T-cell (primary cell): ENCODE results near the gene SLC16A13. TPM values are rescaled to one million over a fixed set of nuclear protein-coding genes. Genes with fewer than 3 reads are reported as not detected.

Experiments
- ATAC-seq, 4 experiments: fragments of 200-7000 bp in 3 of 4; fragments of 150-1000 bp in 1 of 4; cut with Tn5 transposase; replicated peaks in 1 of 4; 1 replicate in 3 of 4; 2 replicates in 1 of 4; pipeline ENCODE4 v1.10.0; 2021; ENCODE audit warnings: moderate library complexity in 3 of 4, mild to moderate bottlenecking in 2 of 4, moderate number of reproducible peaks in 1 of 4
- CTCF ChIA-PET, 2 donors: fragments of 300-600 bp; sonication (Branson Sonifier 250); formaldehyde crosslinking; loops; one replicate each; lab custom pipeline; 2022; ENCODE audit warnings: antibody characterized with exemption in 2 of 2; lab: Charles Lee
- POLR2A ChIA-PET, 2 donors: fragments of 300-600 bp; sonication (Branson Sonifier 250); formaldehyde crosslinking; loops; one replicate each; lab custom pipeline; 2022; ENCODE audit warnings: antibody characterized with exemption in 2 of 2; lab: Charles Lee
- DNase-seq, 35 experiments: peaks; one replicate each; pipeline versions ENCODE4 v3.0.0 to v3.0.0-alpha.2; 2013 to 2023
- H3K27ac ChIP-seq: one replicate; pipeline ENCODE4 v1.5.1; 2013; ENCODE audit warnings: low read length
- H3K27me3 ChIP-seq, 2 experiments: replicated peaks in 1 of 2; 1 replicate in 1 of 2; 2 replicates in 1 of 2; pipeline versions ENCODE4 v1.6.1 to v1.7.0; 2013; ENCODE audit warnings: low read length in 1 of 2, mixed read lengths in 1 of 2; ENCODE audit not compliant: control insufficient read depth in 2 of 2, insufficient read depth in 2 of 2; ENCODE audit errors: extremely low read depth in 1 of 2
- H3K36me3 ChIP-seq, 2 donors: 1 replicate in 1 of 2; 2 replicates in 1 of 2; pipeline versions ENCODE4 v1.6.1 to v1.7.0; 2013; ENCODE audit warnings: low read length in 1 of 2; ENCODE audit not compliant: control insufficient read depth in 2 of 2, insufficient read depth in 1 of 2; ENCODE audit errors: extremely low read depth in 1 of 2
- H3K4me1 ChIP-seq, 2 experiments: 1 replicate in 1 of 2; 2 replicates in 1 of 2; pipeline versions ENCODE4 v1.6.1 to v1.7.0; 2013; ENCODE audit warnings: low read length in 2 of 2, mixed read lengths in 1 of 2; ENCODE audit not compliant: insufficient read depth in 2 of 2, control insufficient read depth in 1 of 2; ENCODE audit errors: extremely low read depth in 1 of 2
- H3K4me3 ChIP-seq, 2 donors: 1 replicate in 1 of 2; 2 replicates in 1 of 2; pipeline versions ENCODE4 v1.5.1 to v1.7.0; 2013; ENCODE audit warnings: mild to moderate bottlenecking in 2 of 2, low read length in 1 of 2, moderate library complexity in 1 of 2; ENCODE audit not compliant: control insufficient read depth in 1 of 2; ENCODE audit errors: extremely low read depth in 1 of 2
- H3K9me3 ChIP-seq: 2 replicates; pipeline ENCODE4 v1.7.0; 2013
- H3K27ac Mint-ChIP-seq, 2 donors: one replicate each; pipeline ENCODE4 v1.8.0; 2020 to 2021; ENCODE audit warnings: mild to moderate bottlenecking in 2 of 2, mixed read lengths in 2 of 2
- H3K27me3 Mint-ChIP-seq, 2 donors: one replicate each; pipeline ENCODE4 v1.8.0; 2021 to 2022; ENCODE audit warnings: mixed read lengths in 2 of 2
- H3K36me3 Mint-ChIP-seq: one replicate; pipeline ENCODE4 v1.8.0; 2021; ENCODE audit warnings: mixed read lengths
- H3K4me1 Mint-ChIP-seq, 3 donors: one replicate each; pipeline ENCODE4 v1.8.0; 2020 to 2022; ENCODE audit warnings: mixed read lengths in 3 of 3, mild to moderate bottlenecking in 1 of 3
- H3K4me3 Mint-ChIP-seq, 3 donors: one replicate each; pipeline ENCODE4 v1.8.0; 2020 to 2022; ENCODE audit warnings: mild to moderate bottlenecking in 3 of 3, mixed read lengths in 3 of 3, moderate library complexity in 3 of 3
- H3K9me3 Mint-ChIP-seq, 3 donors: one replicate each; pipeline ENCODE4 v1.8.0; 2020 to 2022; ENCODE audit warnings: mixed read lengths in 3 of 3
- WGBS: methylation state at CpG from one replicate; pipeline ENCODE4 v1.1.5; 2013; ENCODE audit warnings: missing lambda C conversion rate; ENCODE audit not compliant: insufficient coverage; 5-methylcytosine and 5-hydroxymethylcytosine counted together
- total RNA-seq, 35 experiments: library from RNA in 6 of 35; stranded (reverse) in 6 of 35; fragments of 120-200 nt in 1 of 35; gene quantifications; one replicate each; pipeline versions ENCODE4 v1.2.1 to v1.2.4 and lab custom pipeline; 2013 to 2026

Gene SLC16A13
- total RNA-seq, 5 donors from 2014 or later (not counting 1 experiment from before 2014, with no cell fraction given) = 3.8 to 17.6 (median 15.4) TPM

GRCh38 chr17:7029659-7030058, 6.2 kb upstream of the SLC16A13 start:
- H3K27ac ChIP-seq = peak overlapping the region; percentile 32
- no peaks in the 10 kb centered on the region for H3K9me3 ChIP-seq

DNA sequence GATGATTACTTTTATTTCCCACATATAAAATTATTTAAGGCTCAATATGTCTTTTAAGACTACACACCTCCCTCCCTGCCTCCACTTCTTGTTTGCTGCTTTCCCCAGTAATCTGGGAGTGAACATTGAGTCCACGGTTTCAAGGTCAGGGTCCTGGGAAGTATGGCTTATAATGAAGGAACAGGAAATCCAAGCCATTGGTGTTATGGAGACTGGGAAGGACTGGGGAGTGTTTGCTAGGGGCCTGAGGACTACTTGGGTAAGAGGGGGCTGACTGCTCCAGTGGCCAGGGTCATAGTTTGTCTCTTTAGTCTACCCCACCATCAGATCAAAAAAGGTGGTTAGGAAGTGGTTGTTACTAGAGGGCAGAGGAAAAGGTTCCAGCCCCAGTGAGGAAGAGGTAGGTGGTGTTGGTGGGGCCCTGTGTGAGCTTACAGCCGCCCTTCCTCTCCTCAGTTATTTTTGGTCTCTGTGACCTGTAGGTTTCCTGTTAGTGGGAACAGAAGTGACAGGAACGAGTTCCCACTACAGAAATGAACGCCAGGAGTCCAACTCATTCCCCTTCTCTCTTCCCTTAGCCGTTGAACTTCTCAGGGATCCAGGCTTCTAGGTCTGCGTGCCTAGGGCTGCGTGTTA, 742 bp upstream of the SLC16A13 start:
- Histone ChIP-seq H3K36me3 (no peaks in the 10 kb centered on the region), H3K4me1 (peaks cover 42 to 80% of the 10 kb centered on the region in 2 experiments), H3K4me3 (peak overlapping the region; percentile 64 to 98), H3K27me3 (no peaks in the 10 kb centered on the region), H3K27ac (peak overlapping the region; percentile 93), H3K9me3 (no peaks in the 10 kb centered on the region)
- DNase-seq (peak in 9 of 35 experiments; percentile 21 to 72 (median 40)), ATAC-seq (peak; percentile 38 to 65 (median 53))
- Mint-ChIP-seq H3K4me3 (peak overlapping the region; percentile 87 to 92 (median 92)), H3K36me3 (no peaks in the 10 kb centered on the region), H3K9me3 (no peaks in the 10 kb centered on the region), H3K27me3 (no peaks in the 10 kb centered on the region), H3K27ac (peak overlapping the region; percentile 93 to 97), H3K4me1 (peaks cover 61 to 73% (median 66%) of the 10 kb centered on the region in 3 donors)
- ChIA-PET POLR2A (interaction anchor here (0.6 to 1.2 kb wide), 5 partner anchors 11 to 615 kb away, joined by 3 to 6 read pairs (median 4); partner anchors contain the start of gene ATP1B2 (in 1 of the 2)), CTCF (interaction anchor here in 1 of 2 donors (0.5 to 2.0 kb wide), 9 partner anchors 11 to 1841 kb away, joined by 3 to 19 read pairs (median 4); partner anchors contain the start of gene RNASEK)
- WGBS = 0% methylated on average over 5 of the region's 7 CpGs

More at GRCh38 chr17:7029659-7030058, 6.2 kb upstream of the SLC16A13 start:
- ATAC-seq (peak; percentile 67 to 89 (median 76)), DNase-seq (peak in 8 of 35 experiments; percentile 28 to 62 (median 38))
- H3K36me3 ChIP-seq = no peaks in the 10 kb centered on the region
- H3K36me3 Mint-ChIP-seq = no peaks in the 10 kb centered on the region
- H3K9me3 Mint-ChIP-seq = no peaks in the 10 kb centered on the region
- 48% methylated on average over 4 of the region's 8 CpGs for WGBS
- H3K4me3 Mint-ChIP-seq = peak overlapping the region; percentile 52 to 75 (median 57)
- H3K27me3 ChIP-seq = no peaks in the 10 kb centered on the region
- H3K27me3 Mint-ChIP-seq = no peaks in the 10 kb centered on the region
- ChIA-PET POLR2A (interaction anchor here in 1 of 2 donors (0.6 kb wide), 1 partner anchor 241 kb away, joined by 5 read pairs; no protein-coding TSS in a partner anchor), CTCF (no interaction called here)
- H3K27ac Mint-ChIP-seq = peak overlapping the region; percentile 75 to 86
- peak overlapping the region; percentile 8 to 15 for H3K4me3 ChIP-seq
- peaks cover 35 to 50% of the 10 kb centered on the region in 2 experiments for H3K4me1 ChIP-seq
- H3K4me1 Mint-ChIP-seq = peaks cover 40 to 57% (median 56%) of the 10 kb centered on the region in 3 donors

DNA sequence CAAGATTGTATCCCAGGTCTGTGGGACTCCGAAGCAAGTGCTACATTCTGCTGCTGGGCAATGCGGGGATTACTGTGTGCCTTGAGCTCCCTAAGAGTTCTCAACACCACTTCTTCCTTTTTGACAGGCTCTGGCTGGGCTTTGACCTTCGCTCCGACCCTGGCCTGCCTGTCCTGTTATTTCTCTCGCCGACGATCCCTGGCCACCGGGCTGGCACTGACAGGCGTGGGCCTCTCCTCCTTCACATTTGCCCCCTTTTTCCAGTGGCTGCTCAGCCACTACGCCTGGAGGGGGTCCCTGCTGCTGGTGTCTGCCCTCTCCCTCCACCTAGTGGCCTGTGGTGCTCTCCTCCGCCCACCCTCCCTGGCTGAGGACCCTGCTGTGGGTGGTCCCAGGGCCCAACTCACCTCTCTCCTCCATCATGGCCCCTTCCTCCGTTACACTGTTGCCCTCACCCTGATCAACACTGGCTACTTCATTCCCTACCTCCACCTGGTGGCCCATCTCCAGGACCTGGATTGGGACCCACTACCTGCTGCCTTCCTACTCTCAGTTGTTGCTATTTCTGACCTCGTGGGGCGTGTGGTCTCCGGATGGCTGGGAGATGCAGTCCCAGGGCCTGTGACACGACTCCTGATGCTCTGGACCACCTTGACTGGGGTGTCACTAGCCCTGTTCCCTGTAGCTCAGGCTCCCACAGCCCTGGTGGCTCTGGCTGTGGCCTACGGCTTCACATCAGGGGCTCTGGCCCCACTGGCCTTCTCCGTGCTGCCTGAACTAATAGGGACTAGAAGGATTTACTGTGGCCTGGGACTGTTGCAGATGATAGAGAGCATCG, 2.4 kb downstream of the SLC16A13 start:
- WGBS = 89% methylated on average over 18 of the region's 19 CpGs
- no peaks in the 10 kb centered on the region for H3K36me3 ChIP-seq

DNA sequence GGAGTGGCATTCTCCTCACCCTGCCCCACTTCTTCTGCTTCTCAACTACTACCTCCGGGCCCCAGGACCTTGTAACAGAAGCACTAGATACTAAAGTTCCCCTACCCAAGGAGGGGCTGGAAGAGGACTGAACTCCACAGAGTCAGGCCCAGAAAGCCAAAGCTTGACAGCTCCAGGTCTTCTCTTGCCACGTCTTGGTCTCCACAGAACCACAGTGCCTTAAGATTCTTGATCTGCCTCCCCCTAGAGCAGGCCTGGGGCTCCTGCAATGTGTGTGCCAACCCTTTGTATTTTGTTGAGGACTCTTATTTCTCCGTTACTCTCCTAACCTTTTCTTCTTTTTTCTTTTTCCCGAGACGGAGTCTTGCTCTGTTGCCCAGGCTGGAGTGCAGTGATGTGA, 4.0 kb downstream of the SLC16A13 start:
- 67% methylated on average over 1 of the region's 5 CpGs for WGBS

More for the DNA sequence above, 2.4 kb downstream of the SLC16A13 start:
- H3K4me3 ChIP-seq = no peak overlapping the region
- no peaks in the 10 kb centered on the region for H3K9me3 ChIP-seq
- Mint-ChIP-seq H3K4me1 (peaks cover 52 to 64% (median 56%) of the 10 kb centered on the region in 3 donors), H3K9me3 (no peaks in the 10 kb centered on the region), H3K27ac (peak overlapping the region; percentile 61 to 79), H3K4me3 (peak overlapping the region in 2 of 3 donors; percentile 31 to 39), H3K27me3 (no peaks in the 10 kb centered on the region), H3K36me3 (no peaks in the 10 kb centered on the region)
- DNase-seq (no peak), ATAC-seq (no peak)
- H3K4me1 ChIP-seq = peaks cover 31 to 71% of the 10 kb centered on the region in 2 experiments
- no peak overlapping the region for H3K27ac ChIP-seq
- POLR2A ChIA-PET = no interaction called here
- H3K27me3 ChIP-seq = peaks cover 0 to 7% of the 10 kb centered on the region in 2 experiments
- CTCF ChIA-PET = interaction anchor here (0.6 to 1.5 kb wide), 2 partner anchors 8 to 207 kb away, joined by 4 to 13 read pairs; no protein-coding TSS in a partner anchor

GRCh38 chr17:7041607-7042500, 6.0 kb downstream of the SLC16A13 start:
- peak overlapping the region; percentile 65 to 79 (median 74) for H3K4me3 Mint-ChIP-seq
- no peaks in the 10 kb centered on the region for H3K36me3 Mint-ChIP-seq
- 21% methylated on average over 40 of the region's 43 CpGs for WGBS
- Histone ChIP-seq H3K27me3 (peaks cover 0 to 19% of the 10 kb centered on the region in 2 experiments), H3K9me3 (no peaks in the 10 kb centered on the region), H3K4me1 (peaks cover 26 to 61% of the 10 kb centered on the region in 2 experiments), H3K27ac (peak overlapping the region; percentile 76), H3K36me3 (no peaks in the 10 kb centered on the region), H3K4me3 (peak overlapping the region; percentile 5 to 56)
- H3K27me3 Mint-ChIP-seq = no peaks in the 10 kb centered on the region
- H3K27ac Mint-ChIP-seq = peak overlapping the region; percentile 74 to 80
- H3K9me3 Mint-ChIP-seq = no peaks in the 10 kb centered on the region
- CTCF ChIA-PET = interaction anchor here in 1 of 2 donors (0.6 to 1.0 kb wide), 2 partner anchors 17 to 240 kb away, joined by 5 read pairs; partner anchors contain the start of gene SLC2A4
- DNase-seq (peak in 8 of 35 experiments; percentile 19 to 60 (median 36)), ATAC-seq (peak; percentile 8 to 22 (median 16))
- H3K4me1 Mint-ChIP-seq = peaks cover 38 to 51% (median 42%) of the 10 kb centered on the region in 3 donors
- POLR2A ChIA-PET = no interaction called here

More for the DNA sequence above, 4.0 kb downstream of the SLC16A13 start:
- CTCF ChIA-PET = interaction anchor here in 1 of 2 donors (1.0 kb wide), 1 partner anchor 35 kb away, joined by 3 read pairs; no protein-coding TSS in a partner anchor
- H3K4me1 Mint-ChIP-seq = peaks cover 42 to 54% (median 48%) of the 10 kb centered on the region in 3 donors
- Histone ChIP-seq H3K27me3 (peaks cover 0 to 19% of the 10 kb centered on the region in 2 experiments), H3K4me1 (peaks cover 26 to 67% of the 10 kb centered on the region in 2 experiments), H3K27ac (no peak overlapping the region), H3K36me3 (no peaks in the 10 kb centered on the region), H3K9me3 (no peaks in the 10 kb centered on the region), H3K4me3 (no peak overlapping the region)
- peak overlapping the region in 1 of 3 donors; percentile 5 for H3K4me3 Mint-ChIP-seq
- H3K9me3 Mint-ChIP-seq = no peaks in the 10 kb centered on the region
- ATAC-seq (no peak), DNase-seq (peak in 1 of 35 experiments; percentile 40)
- H3K27me3 Mint-ChIP-seq = no peaks in the 10 kb centered on the region
- peak overlapping the region; percentile 64 to 76 for H3K27ac Mint-ChIP-seq
- POLR2A ChIA-PET = no interaction called here
- no peaks in the 10 kb centered on the region for H3K36me3 Mint-ChIP-seq
